Nephron (organoid): ENCODE measurements around the gene KIR2DL1.
"Not testable (repeated sequence)": the region's sequence is repeated elsewhere in the genome, so short reads cannot be mapped to it uniquely, and the experiment has no call there.

Experiments used
- H3K27ac Mint-ChIP-seq, 3 experiments: 2 replicates each; pipeline ENCODE4 v1.8.0; 2020; ENCODE audit warnings: mixed read lengths in 3 of 3, mild to moderate bottlenecking in 2 of 3, moderate library complexity in 1 of 3
- H3K27me3 Mint-ChIP-seq: 2 replicates; pipeline ENCODE4 v1.8.0; 2021; ENCODE audit warnings: low read depth, mild to moderate bottlenecking, moderate library complexity, mixed read lengths
- H3K36me3 Mint-ChIP-seq: 2 replicates; pipeline ENCODE4 v1.8.0; 2020; ENCODE audit warnings: low read depth, mixed read lengths
- H3K4me1 Mint-ChIP-seq: 2 replicates; pipeline ENCODE4 v1.8.0; 2020; ENCODE audit warnings: mixed read lengths
- H3K4me3 Mint-ChIP-seq, 3 experiments: 2 replicates each; pipeline ENCODE4 v1.8.0; 2020; ENCODE audit warnings: mild to moderate bottlenecking in 3 of 3, mixed read lengths in 3 of 3, moderate library complexity in 2 of 3
- H3K9me3 Mint-ChIP-seq: 2 replicates; pipeline ENCODE4 v1.8.0; 2020; ENCODE audit warnings: mixed read lengths

Gene KIR2DL1

DNA sequence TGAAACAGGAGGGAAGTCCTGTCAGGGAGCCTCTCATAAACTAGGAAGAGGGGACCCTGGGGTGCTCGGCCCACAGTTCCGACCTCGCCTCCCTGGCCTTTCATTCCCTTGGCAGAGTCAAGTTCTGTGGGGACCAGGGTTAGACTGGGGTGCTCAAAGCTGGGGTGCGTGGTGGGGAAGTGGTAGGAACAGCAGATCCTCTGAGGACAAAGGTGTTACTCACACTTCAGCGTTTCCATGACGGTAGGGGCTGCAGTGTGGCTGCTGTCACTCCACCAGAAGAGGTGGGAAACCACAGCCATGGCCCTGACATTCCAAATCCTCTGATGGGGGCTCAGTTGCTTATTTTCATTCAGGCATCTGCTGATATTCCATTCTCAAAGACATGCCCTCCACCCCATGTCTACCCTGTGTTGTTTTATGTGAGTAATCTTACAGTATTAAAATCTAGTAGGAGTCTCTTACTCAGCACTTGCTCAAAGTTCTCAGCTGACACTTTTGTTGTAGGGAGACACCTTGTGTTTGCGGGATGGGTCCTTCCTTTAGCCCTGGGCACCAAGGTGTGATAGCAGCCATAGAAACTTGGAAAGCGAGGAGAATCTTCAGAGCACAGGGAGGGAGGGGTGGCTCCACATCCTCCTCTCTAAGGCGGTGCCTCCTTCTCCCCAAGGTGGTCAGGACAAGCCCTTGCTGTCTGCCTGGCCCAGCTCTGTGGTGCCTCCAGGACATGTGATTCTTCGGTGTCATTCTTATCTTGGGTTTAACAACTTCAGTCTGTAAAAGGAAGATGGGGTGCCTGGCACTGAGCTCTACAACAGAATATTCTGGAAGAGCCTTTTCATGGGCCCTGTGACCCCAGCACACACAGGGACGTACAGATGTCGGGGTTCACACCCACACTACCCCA is 13.1 kb upstream of the KIR2DL1 start:
- peaks cover 62% of the 10 kb centered on the region for H3K9me3 Mint-ChIP-seq
- H3K27me3 Mint-ChIP-seq, H3K4me3 Mint-ChIP-seq, H3K27ac Mint-ChIP-seq, H3K4me1 Mint-ChIP-seq, H3K36me3 Mint-ChIP-seq: not testable (repeated sequence)

DNA sequence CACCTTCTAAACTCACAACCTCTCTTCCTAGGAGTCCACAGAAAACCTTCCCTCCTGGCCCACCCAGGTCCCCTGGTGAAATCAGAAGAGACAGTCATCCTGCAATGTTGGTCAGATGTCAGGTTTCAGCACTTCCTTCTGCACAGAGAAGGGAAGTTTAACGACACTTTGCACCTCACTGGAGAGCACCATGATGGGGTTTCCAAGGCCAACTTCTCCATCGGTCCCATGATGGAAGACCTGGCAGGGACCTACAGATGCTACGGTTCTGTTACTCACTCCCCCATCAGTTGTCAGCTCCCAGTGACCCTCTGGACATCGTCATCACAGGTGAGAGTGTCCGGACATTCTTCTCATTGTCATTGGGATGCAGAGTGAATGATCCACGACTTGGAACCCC is 11.0 kb upstream of the KIR2DL1 start:
- H3K4me1 Mint-ChIP-seq, H3K4me3 Mint-ChIP-seq, H3K27ac Mint-ChIP-seq, H3K27me3 Mint-ChIP-seq, H3K36me3 Mint-ChIP-seq: not testable (repeated sequence)
- peaks cover 50% of the 10 kb centered on the region for H3K9me3 Mint-ChIP-seq

DNA sequence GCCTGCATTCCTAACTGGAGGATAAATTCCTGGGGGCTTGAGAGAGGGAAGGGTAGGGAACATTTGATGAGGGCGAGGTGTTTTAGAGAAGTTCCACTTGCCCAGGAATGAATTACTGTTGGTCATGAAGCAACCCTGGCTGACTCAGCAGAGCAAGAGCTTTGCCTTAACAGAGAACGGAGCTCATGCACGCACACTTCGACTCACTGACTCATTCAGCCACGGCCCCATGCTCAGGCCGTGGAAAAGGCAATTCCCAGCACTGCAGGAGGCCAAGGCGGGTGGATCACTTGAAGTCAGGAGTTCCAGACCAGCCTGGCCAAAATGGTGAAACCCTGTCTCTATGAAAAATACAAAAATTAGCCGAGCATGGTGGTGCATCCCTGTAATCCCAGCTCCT is 5.4 kb upstream of the KIR2DL1 start:
- H3K36me3 Mint-ChIP-seq, H3K27me3 Mint-ChIP-seq, H3K27ac Mint-ChIP-seq, H3K4me3 Mint-ChIP-seq, H3K4me1 Mint-ChIP-seq: not testable (repeated sequence)
- H3K9me3 Mint-ChIP-seq, result peaks cover 60% of the 10 kb centered on the region

DNA sequence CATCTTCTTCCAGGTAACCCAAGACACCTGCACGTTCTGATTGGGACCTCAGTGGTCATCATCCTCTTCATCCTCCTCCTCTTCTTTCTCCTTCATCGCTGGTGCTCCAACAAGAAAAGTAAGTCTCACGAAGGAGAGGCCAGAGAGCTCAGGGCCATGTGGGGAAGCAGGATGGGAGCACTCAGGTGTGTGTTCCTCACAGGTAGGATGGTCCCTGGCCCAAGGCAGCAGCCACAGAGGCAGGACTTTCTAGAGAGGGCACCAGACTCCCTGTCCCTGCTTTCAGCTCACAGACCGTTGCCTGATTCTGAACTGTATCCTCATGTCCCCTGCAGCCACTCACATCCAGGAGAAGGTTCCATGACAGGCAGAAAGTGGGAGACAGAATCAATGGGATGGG is 3.1 kb upstream of the KIR2DL1 start:
- not testable (repeated sequence) for H3K27me3 Mint-ChIP-seq, H3K4me3 Mint-ChIP-seq, H3K4me1 Mint-ChIP-seq, H3K36me3 Mint-ChIP-seq, H3K27ac Mint-ChIP-seq
- H3K9me3 Mint-ChIP-seq, result peaks cover 60% of the 10 kb centered on the region

DNA sequence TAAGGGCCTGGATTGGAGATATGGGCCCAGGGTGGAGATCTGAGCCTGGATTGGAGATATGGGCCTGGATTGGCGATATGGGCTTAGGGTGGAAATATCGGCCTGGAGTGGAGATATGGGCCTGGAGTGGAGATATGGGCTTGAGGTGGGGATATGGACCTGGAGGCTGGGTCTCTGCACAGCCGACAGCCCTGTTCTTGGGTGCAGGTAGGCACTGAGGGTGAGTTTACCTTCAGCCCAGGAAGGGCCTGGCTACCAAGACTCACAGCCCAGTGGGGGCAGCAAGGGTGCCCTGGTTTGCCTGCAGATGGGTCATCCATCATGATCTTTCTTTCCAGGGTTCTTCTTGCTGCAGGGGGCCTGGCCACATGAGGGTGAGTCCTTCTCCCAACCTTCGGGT is 918 bp downstream of the KIR2DL1 start:
- peaks cover 68% of the 10 kb centered on the region for H3K9me3 Mint-ChIP-seq
- peaks cover 11% of the 10 kb centered on the region for H3K36me3 Mint-ChIP-seq
- not testable (repeated sequence) for H3K27me3 Mint-ChIP-seq, H3K4me1 Mint-ChIP-seq, H3K27ac Mint-ChIP-seq, H3K4me3 Mint-ChIP-seq

DNA sequence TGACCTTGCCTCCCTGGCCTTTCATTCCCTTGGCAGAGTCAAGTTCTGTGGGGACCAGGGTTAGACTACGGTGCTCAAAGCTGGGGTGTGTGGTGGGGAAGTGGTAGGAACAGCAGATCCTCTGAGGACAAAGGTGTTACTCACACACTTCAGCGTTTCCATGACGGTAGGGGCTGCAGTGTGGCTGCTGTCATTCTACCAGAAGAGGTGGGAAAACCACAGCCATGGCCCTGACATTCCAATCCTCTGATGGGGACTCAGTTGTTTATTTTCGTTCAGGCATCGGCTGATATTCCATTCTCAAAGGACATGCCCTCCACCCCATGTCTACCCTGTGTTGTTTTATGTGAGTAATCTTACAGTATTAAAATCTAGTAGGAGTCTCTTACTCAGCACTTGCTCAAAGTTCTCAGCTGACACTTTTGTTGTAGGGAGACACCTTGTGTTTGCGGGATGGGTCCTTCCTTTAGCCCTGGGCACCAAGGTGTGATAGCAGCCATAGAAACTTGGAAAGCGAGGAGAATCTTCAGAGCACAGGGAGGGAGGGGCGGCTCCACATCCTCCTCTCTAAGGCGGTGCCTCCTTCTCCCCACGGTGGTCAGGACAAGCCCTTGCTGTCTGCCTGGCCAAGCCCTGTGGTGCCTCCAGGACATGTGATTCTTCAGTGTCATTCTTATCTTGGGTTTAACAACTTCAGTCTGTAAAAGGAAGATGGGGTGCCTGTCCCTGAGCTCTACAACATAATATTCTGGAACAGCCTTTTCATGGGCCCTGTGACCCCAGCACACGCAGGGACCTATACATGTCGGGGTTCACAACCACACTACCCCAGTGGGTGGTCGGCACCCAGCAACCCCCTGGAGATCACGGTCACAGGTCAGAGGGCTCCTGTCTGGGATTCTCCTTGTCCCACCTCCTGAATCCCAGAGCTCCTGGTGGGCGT is 1.7 kb downstream of the KIR2DL1 start:
- Mint-ChIP-seq H3K36me3 (peaks cover 11% of the 10 kb centered on the region), H3K9me3 (peaks cover 70% of the 10 kb centered on the region)
- not testable (repeated sequence) for H3K4me1 Mint-ChIP-seq, H3K27ac Mint-ChIP-seq, H3K4me3 Mint-ChIP-seq, H3K27me3 Mint-ChIP-seq

DNA sequence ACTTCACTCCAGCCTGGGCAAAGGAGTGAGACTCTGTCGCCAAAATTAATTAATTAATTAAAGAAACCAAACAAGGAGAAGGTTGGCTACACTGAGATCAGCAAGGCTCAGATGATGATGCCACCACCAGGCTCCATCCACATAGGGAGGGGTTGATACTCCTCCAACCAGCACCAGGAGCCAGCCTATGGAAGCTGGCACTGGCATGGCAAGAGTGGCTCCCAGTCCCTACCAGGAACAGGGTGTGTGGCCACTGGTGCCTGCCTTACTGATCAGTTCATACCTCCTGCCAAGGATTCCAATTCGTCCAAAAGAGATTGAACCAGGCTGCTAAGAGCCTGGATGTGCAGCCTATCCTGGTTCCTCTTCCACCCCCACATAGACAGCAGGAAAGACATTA is 3.1 kb downstream of the KIR2DL1 start:
- H3K27ac Mint-ChIP-seq, H3K4me3 Mint-ChIP-seq, H3K4me1 Mint-ChIP-seq, H3K27me3 Mint-ChIP-seq: not testable (repeated sequence)
- Mint-ChIP-seq H3K9me3 (peaks cover 68% of the 10 kb centered on the region), H3K36me3 (peaks cover 11% of the 10 kb centered on the region)

DNA sequence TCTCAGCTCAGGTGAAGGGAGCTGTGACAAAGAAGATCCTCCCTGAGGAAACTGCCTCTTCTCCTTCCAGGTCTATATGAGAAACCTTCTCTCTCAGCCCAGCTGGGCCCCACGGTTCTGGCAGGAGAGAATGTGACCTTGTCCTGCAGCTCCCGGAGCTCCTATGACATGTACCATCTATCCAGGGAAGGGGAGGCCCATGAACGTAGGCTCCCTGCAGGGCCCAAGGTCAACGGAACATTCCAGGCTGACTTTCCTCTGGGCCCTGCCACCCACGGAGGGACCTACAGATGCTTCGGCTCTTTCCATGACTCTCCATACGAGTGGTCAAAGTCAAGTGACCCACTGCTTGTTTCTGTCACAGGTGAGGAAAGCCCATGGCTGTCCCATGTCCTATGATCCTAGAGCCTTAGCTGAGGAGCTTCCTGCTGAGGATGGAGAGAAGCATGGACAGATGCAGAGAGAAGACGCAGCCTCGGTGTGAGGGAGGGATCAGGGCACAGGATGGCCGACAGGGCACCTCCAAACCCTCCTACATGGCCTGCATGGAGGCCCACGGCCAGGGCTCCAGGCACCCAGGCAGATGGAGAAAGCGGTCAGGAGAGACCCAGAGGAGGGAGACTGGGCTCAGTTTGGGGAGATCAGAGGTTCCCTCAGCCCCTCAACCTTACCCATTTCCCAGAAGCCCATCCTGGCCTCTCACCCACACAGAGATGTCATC is 5.7 kb downstream of the KIR2DL1 start:
- H3K27me3 Mint-ChIP-seq, H3K36me3 Mint-ChIP-seq, H3K4me3 Mint-ChIP-seq, H3K27ac Mint-ChIP-seq, H3K4me1 Mint-ChIP-seq: not testable (repeated sequence)
- peaks cover 66% of the 10 kb centered on the region for H3K9me3 Mint-ChIP-seq

DNA sequence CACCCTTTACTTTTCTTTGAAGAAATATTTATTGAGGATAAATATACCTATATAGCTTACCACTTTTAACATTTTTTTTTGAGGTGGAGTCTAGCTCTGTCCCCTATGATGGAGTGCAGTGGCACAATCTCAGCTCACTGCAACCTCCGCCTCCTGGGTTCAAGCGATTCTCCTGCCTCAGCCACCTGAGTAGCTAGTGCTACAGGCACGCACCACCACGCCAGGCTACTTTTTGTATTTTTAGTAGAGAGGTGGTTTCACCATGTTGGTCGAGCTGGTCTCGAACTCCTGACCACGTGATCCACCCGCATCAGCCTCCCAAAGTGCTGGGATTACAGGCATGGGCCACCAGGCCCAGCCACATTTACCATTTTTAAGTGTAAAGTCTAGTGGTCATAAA is 6.2 kb downstream of the KIR2DL1 start:
- H3K9me3 Mint-ChIP-seq, result peaks cover 65% of the 10 kb centered on the region
- H3K27ac Mint-ChIP-seq, H3K36me3 Mint-ChIP-seq, H3K4me3 Mint-ChIP-seq, H3K27me3 Mint-ChIP-seq, H3K4me1 Mint-ChIP-seq: not testable (repeated sequence)

DNA sequence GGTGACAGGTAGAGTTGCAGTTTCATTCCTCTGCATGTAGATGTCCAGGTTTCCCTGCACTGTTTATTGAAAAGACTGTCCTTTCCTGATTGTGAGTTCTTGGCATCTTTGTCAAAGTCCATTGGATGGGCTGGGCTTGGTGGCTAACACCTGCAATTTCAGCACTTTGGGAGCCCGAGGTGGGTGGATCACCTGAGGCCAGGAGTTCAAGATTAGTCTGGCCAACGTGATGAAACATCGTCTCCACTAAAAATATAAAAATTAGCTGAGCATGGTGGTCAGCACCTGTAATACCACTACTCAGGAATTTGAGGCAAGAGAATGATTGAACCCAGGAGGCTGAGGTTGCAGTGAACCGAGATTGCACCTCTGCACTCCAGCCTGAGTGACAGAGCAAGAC is 8.3 kb downstream of the KIR2DL1 start:
- not testable (repeated sequence) for H3K4me1 Mint-ChIP-seq, H3K27ac Mint-ChIP-seq, H3K27me3 Mint-ChIP-seq, H3K36me3 Mint-ChIP-seq, H3K4me3 Mint-ChIP-seq
- H3K9me3 Mint-ChIP-seq, result peaks cover 62% of the 10 kb centered on the region

DNA sequence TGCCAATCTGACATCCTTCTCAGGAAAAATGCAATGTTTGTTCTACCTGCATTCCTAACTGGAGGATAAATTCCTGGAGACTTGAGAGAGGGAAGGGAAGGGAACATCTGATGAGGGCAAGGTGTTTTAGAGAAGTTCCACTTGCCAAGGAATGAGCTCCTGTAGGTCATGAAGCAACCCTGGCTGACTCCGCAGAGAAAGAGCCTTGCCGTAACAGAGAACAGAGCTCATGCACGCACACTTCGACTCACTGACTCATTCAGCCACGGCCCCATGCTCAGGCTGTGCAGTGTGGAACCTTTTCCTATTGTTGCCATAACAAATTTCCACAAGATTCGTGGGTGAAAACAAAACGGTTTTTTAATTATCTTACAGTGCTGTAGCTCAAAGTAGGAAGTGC is 9.3 kb downstream of the KIR2DL1 start:
- not testable (repeated sequence) for H3K27me3 Mint-ChIP-seq, H3K4me1 Mint-ChIP-seq, H3K36me3 Mint-ChIP-seq, H3K4me3 Mint-ChIP-seq, H3K27ac Mint-ChIP-seq
- H3K9me3 Mint-ChIP-seq, result peaks cover 63% of the 10 kb centered on the region

DNA sequence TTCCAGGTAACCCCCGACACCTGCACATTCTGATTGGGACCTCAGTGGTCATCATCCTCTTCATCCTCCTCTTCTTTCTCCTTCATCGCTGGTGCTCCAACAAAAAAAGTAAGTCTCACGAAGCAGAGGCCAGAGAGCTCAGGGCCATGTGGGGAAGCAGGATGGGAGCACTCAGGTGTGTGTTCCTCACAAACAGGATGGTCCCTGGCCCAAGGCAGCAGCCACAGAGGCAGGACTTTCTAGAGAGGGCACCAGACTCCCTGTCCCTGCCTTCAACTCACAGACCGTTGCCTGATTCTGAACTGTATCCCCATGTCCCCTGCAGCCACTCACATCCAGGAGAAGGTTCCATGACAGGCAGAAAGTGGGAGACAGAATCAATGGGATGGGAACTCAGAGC is 13.3 kb downstream of the KIR2DL1 start:
- not testable (repeated sequence) for H3K27ac Mint-ChIP-seq, H3K4me1 Mint-ChIP-seq, H3K27me3 Mint-ChIP-seq, H3K4me3 Mint-ChIP-seq, H3K36me3 Mint-ChIP-seq
- peaks cover 62% of the 10 kb centered on the region for H3K9me3 Mint-ChIP-seq

DNA sequence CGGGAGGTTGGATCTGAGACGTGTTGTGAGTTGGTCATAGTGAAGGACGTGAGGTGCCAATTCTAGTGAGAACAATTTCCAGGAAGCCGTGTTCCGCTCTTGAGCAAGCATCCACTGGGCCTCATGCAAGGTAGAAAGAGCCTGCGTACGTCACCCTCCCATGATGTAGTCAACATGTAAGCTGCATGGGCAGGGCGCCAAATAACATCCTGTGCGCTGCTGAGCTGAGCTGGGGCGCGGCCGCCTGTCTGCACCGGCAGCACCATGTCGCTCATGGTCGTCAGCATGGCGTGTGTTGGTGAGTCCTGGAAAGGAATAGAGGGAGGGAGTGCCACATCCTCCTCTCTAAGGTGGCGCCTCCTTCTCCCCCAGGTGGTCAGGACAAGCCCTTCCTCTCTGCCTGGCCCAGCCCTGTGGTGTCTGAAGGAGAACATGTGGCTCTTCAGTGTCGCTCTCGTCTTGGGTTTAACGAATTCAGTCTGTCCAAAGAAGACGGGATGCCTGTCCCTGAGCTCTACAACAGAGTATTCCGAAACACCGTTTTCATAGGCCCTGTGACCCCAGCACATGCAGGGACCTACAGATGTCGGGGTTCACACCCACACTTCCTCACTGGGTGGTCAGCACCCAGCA is 16.6 kb downstream of the KIR2DL1 start:
- not testable (repeated sequence) for H3K27me3 Mint-ChIP-seq, H3K36me3 Mint-ChIP-seq, H3K4me1 Mint-ChIP-seq

DNA sequence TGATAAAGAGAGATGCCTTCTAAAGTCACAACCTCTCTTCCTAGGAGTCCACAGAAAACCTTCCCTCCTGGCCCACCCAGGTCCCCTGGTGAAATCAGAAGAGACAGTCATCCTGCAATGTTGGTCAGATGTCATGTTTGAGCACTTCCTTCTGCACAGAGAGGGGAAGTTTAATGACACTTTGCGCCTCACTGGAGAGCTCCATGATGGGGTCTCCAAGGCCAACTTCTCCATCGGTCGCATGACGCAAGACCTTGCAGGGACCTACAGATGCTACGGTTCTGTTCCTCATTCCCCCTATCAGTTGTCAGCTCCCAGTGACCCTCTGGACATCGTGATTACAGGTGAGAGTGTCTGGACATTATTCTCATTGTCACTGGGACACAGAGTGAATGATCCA is 18.6 kb downstream of the KIR2DL1 start:
- not testable (repeated sequence) for H3K4me3 Mint-ChIP-seq, H3K36me3 Mint-ChIP-seq, H3K27me3 Mint-ChIP-seq, H3K27ac Mint-ChIP-seq, H3K4me1 Mint-ChIP-seq
- H3K9me3 Mint-ChIP-seq, result peaks cover 67% of the 10 kb centered on the region

More for the DNA sequence above, 16.6 kb downstream of the KIR2DL1 start:
- not testable (repeated sequence) for H3K4me3 Mint-ChIP-seq, H3K27ac Mint-ChIP-seq
- peaks cover 63% of the 10 kb centered on the region for H3K9me3 Mint-ChIP-seq
